HG02571 (cell line): Measurements from ENCODE around the gene DLG1.
"Not testable (repeated sequence)": the region's sequence is repeated elsewhere in the genome, so short reads cannot be mapped to it uniquely, and the experiment has no call there.

ENCODE experiments used
- ATAC-seq: cut with Tn5 transposase; IDR thresholded peaks from one replicate; pipeline ENCODE4 v1.9.1; 2021; ENCODE audit warnings: mild to moderate bottlenecking, moderate library complexity; ENCODE audit not compliant: unreplicated experiment

The DLG1 gene

GRCh38 chr3:197038679-197039462, 259.5 kb downstream of the DLG1 start:
- no peak for ATAC-seq

DNA sequence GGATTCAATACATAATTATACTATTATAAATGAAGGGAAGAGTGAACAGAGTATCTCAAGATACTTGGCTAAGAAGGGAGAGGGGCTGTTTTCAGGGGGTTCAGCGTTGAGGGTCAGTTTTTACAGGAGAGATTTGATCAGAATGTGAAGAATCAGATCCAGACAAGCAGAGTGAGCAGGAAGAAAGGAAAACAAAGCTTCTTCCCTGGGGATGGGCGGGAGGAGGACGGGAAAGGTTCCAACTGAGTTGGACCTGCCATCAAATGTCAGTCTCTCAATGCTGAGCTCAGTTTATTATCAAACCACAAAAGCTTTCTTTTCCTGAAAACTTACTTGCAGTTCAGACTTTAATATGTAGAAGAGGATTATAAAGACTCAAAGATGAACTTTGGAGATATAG, 262.8 kb downstream of the DLG1 start:
- ATAC-seq: no peak

- not testable (repeated sequence) for ATAC-seq
Measured at GRCh38 chr3:197034778-197035177, 263.6 kb downstream of the DLG1 start.

DNA sequence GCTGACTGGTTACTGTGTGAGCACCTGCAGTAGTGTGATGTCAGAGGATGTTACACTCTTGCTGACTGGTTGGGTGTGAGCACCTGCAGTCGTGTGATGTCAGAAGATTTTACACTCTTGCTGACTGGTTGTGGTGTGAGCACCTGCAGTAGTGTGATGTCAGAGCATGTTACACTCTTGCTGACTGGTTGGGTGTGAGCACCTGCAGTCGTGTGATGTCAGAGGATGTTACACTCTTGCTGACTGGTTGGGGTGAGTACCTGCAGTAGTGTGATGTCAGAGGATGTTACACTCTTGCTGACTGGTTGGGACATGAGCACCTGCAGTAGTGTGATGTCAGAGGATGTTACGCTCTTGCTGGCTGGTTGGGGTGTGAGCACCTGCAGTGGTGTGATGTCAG, 264.6 kb downstream of the DLG1 start:
- ATAC-seq: not testable (repeated sequence)

DNA sequence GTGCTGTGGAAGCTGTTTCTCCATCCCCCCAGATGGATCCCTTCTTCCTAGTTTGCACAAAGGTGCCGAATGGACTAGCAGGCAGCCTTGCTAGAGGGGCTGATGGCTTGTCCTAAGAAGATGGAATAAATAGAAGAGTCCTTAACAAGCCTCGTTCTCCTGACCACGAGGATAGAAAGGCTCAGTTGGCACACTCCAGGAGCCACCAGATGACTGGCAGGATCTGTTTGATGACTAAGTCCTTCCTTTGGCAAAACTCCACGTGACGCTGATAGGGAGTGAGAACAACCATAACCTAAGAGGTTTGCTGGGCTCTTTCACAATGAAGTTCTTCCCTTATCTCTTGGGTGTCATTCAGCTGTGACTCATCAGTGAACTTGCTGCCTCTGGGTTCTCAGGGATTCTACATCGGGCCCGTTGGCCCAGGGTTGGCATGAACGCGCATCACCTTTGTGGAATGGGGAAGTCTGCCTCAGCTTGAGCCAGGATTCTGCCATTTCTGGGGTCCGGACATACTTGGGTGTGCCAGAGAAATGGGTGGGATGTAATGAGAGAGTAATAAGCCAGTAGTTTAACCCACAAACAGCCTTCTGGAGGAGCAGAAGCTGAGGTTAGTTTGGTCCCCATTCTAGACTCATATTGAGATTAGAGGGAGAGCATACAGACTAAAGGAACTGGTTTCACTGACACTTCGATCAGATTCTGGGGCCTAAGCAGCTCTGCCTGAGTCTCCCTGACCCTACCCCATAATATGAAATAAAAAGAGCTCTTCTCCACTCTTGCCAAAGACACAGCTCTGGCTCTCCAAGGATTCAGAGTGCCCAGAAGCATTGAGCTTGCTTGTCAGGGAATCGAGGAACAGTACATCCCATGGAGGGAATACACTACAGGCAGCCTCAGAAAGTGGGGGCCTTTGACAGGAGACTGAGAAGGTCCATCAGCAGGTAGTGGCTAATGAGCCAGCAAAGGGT, 266.8 kb downstream of the DLG1 start:
- no peak for ATAC-seq

DNA sequence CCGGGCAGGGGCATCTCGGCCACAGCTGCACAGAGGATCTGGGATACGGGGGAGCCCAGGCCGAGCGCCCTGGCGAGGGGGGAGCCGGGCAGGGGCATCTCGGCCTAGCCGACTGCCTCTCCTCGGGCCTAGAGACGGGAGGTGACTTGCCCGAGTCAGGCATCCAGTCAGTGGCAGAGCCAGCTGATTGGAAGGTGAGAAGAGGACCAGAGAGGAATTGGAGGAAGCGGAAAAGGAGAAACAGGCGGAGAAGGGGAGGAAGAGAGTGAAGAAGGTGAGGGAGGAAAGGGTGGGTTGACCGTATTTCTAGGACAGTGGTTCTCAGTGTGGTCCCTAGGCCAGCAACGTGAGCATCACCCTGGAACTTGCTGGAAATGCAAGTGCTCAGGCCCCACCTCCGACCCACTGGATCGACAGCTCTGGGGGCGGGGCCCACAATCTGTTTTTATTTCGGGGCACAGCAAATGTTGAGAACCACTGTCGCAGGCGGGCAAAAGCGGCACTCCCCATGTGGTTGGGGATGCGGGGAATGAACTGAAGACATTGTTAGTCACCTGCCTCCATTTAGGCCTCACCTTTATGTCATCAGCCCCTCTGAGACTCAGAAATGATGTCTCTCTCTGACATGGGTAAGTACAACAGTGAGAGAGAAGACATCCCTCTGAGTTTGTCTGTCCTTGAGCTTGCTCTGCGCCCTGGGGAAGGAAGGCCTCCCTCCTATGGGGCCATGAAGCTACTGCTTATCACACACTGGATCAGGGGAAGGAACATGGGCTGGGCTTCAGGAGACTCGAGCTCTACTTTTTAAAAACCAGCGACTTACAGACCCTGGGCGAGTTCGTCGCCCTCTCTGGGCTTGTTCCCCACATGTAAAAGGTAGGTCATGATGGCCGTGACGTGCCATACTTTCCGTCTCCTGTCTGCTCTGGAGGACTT, 267.8 kb downstream of the DLG1 start:
- ATAC-seq: no peak

DNA sequence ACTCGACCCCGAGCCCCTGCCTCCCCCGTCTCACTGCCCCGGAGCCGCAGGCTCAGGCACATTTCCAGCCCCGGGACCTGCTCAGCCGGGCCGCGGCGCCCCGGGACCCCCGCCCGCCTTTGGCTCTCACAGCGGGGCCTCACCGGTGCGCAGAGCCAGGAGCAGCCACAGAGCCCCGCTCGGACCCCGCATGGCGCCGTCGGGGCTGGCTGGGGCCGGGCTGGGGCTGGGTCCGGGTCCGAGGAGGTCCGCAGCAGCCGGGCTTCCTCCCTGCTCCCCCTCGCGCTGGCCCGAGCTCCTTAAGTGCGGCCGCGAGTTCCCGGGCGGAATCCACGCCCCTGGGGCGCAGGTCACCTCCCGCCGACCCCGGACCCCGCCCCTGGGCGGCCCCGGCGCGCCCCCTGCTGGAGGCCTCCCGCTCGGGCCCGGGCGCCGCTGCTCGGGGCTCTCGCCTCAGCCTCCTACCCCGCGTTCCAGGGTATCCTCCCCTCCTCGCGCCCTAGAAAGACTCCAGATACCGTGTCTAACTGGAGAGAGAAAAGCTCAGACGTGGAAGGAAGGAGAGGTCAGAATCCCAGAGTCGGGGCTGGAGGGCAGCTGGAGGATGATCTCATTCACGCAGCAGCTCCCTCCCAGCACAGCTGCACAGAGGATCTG, 268.8 kb downstream of the DLG1 start, which contains the start of gene MELTF:
Gene MELTF, minus strand, starts transcription at position 307 of the 657 bp plus-strand sequence. Its CDS starts 115 bp downstream, at position 192.
- peak; percentile 71 for ATAC-seq

- peak; percentile 11 for ATAC-seq
Measured at GRCh38 chr3:197028728-197029510, 269.5 kb downstream of the DLG1 start.

GRCh38 chr3:197027896-197028727, 270.3 kb downstream of the DLG1 start:
- ATAC-seq: no peak

DNA sequence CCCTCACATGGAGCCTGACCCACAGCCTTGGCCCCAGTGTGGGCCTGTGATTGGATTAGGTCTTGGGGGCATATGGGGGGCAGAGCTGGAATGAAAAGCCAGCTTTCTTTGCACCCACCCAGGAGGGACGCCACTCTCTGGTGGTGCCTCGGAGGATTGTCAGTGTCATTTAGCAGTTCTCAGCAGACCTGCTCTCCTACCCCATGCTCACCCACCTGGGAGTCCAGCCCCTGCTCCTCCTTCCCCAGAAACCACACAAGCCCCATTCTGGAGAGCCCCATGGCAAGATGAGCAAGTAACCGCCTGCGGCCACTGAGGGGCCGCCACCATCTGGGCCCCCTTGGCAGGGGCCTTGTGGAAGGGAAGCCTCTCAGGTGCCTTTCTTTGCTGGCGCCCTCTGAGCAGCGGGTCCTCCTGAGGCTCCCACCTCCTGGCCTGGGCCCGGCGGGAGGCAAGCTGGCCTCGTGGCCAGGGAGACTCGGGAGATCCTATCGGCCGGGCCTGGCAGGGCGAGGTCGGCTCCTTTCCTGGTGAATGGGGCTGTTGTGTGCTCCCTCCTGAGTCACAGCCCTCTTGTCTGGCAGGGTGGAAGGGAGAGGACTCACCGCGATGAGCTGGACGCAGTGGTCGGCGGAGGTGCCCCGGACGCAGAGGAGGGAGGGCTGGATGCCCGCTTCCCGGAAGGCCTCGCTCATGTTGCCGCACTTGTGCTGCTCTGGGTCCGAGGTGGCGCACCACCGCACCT, 271.1 kb downstream of the DLG1 start:
- no peak for ATAC-seq

- ATAC-seq: no peak
Measured at GRCh38 chr3:197026481-197026866, 271.9 kb downstream of the DLG1 start.

- ATAC-seq: no peak
Measured at GRCh38 chr3:197025736-197026480, 272.5 kb downstream of the DLG1 start.

DNA sequence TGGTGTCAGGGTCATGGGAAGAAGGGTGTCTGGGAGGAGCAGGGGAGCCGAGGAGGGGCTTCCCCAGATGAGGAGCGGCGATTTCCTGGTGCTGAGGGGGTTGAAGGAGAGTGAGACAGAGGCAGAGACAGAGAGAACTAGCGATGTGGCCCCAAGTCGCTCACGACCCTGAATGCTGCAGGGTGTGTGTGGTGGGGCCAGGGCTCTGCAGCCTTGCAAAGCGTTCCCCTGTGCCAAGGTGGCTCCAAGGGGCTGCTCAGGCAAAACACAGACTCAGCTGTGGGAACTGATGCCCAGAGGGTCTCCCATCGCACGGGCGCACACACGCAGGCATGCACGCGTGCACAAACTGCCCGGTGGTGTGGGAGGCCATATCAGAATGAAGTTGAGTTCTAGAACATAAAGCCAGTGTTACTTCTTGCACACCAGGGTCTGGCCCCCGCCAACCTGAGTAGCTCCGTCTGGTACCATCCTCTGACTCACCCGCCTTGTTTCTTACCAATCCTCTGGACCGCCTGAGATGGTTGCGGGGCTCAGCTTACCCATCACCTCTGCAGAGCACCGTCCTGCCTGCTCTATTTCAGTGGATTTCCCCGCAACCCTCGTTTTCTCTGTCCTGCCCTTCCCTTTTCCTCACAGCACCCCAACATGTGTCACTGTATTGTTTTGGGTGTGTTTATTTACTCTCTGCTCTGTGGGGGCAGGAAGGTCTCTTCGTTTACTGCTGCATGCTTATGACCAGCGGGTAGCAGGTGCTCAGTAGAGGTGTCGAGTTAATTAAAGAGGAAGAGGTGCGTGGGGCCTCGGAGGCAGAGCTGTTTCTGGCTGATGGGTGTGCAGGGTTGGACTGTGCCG, 273.3 kb downstream of the DLG1 start:
- no peak for ATAC-seq

- no peak for ATAC-seq
Measured at GRCh38 chr3:197023998-197024651, 274.3 kb downstream of the DLG1 start.

GRCh38 chr3:197023241-197023997, 275.0 kb downstream of the DLG1 start:
- no peak for ATAC-seq
